Measurements from ENCODE around the gene HSPB6. TPM values are rescaled to one million over a fixed set of nuclear protein-coding genes. Genes with fewer than 3 reads are reported as not detected.

HSPB6 gene
- total RNA-seq, 1 donor from 2014 or later, result not detected

DNA sequence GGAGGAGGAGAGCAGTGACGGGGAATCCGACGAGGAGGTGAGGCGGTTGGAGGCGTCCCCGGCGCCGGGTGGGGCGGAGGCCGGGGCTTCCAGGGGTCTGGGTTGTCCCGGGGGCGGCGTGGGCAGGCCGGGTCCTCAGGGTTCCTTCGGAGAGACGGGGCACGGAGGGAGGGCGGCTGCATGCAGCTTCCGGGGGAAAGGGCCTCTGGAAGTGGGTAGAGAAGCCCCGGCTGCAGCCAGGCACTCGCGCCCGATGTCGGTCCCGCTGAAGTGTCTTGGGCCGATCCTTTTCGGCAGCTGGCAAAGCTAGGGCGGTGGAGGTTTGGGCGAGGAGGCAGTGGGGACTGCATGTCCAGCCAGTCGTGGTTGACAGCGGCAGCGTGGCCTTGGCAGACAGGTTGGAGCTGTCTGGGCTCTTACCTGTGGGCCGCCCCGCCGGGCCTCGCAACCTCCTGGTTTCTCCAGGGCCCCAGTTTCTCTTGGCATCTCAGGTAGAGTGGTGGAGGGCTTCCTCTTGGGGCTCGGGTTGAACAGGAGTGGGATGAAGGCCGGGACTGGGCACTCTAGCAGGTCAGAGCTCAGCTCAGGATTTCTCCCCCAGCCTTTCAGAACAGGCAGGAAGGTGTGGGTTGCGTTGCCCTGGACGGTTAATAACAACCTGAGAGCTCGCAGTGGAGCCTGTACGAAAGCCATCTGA lies 38.3 kb downstream of the HSPB6 start:
- intact Hi-C loops (cut with micrococcal nuclease), result loop anchor here (5.0 kb wide), 1 partner anchor 91 kb away; the partner anchor contains the start of gene RBM42

DNA sequence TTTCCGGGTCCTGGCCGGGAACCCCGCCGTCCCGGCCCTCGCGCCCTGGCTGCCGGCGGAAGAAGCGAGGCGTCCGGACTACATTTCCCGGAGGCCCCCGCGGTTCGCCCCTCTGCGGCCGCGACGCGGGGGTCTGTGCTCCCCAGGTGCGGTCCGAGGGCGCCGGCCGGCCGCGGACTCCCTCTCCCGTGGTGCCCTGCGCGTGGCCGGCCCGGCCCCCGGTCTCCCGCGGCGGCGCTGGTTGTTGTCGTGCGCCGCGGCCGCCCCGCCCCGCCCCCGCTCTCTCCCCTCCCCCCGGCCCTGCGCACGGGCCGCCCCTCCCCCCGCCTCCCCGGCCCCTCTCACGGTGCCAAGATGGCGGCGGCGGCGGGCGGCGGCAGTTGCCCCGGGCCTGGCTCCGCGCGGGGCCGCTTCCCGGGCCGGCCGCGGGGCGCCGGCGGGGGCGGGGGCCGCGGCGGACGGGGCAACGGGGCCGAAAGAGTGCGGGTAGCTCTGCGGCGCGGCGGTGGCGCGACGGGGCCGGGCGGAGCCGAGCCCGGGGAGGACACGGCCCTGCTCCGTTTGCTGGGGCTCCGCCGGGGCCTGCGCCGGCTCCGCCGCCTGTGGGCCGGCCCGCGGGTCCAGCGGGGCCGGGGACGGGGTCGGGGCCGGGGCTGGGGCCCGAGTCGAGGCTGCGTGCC lies 39.0 kb downstream of the HSPB6 start, which contains the start of gene KMT2B:
Gene KMT2B (plus strand): TSS at position 339 of the 680 bp plus-strand sequence. CDS start 16 bp downstream, at position 355.
- intact Hi-C loops (cut with micrococcal nuclease), result loop anchor here (1.0 to 5.0 kb wide), 18 partner anchors 16 to 397 kb away; partner anchors contain the start of genes ALKBH6, ARHGAP33, COX6B1 and HAUS5

- intact Hi-C loops (cut with micrococcal nuclease), result loop anchor here (1.0 to 5.0 kb wide), 18 partner anchors 15 to 398 kb away; partner anchors contain the start of genes ALKBH6, ARHGAP33, COX6B1 and HAUS5
Observed at GRCh38 chr19:35716801-35717664, 39.8 kb downstream of the HSPB6 start.

- intact Hi-C loops (cut with micrococcal nuclease), result loop anchor here (2.0 to 5.0 kb wide), 2 partner anchors 29 to 89 kb away; partner anchors contain the start of genes PSENEN, RBM42 and U2AF1L4
Observed at GRCh38 chr19:35715981-35716800, 40.6 kb downstream of the HSPB6 start.

GRCh38 chr19:35715355-35715809 lies 41.4 kb downstream of the HSPB6 start:
- intact Hi-C loops (cut with micrococcal nuclease), result loop anchor here (5.0 kb wide), 1 partner anchor 88 kb away; the partner anchor contains the start of gene RBM42

DNA sequence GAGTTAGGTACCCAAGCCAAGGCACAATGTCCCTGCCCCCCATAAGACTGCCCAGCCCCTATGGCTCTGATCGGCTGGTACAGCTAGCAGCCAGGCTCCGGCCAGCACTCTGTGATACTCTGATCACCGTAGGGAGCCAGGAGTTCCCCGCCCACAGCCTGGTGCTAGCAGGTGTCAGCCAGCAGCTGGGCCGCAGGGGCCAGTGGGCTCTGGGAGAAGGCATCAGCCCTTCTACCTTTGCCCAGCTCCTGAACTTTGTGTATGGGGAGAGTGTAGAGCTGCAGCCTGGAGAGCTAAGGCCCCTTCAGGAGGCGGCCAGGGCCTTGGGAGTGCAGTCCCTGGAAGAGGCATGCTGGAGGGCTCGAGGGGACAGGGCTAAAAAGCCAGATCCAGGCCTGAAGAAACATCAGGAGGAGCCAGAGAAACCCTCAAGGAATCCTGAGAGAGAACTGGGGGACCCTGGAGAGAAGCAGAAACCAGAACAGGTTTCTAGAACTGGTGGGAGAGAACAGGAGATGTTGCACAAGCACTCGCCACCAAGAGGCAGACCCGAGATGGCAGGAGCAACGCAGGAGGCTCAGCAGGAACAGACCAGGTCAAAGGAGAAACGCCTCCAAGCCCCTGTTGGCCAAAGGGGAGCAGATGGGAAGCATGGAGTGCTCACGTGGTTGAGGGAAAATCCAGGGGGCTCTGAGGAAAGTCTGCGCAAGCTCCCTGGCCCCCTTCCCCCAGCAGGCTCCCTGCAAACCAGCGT lies 42.1 kb downstream of the HSPB6 start:
- intact Hi-C loops (cut with micrococcal nuclease), result loop anchor here (5.0 kb wide), 2 partner anchors 87 to 502 kb away; partner anchors contain the start of gene RBM42

- intact Hi-C loops (cut with micrococcal nuclease), result loop anchor here (1.0 to 5.0 kb wide), 4 partner anchors 12 to 502 kb away; partner anchors contain the start of genes COX6B1, THAP8 and WDR62
Observed at GRCh38 chr19:35713904-35714495, 42.8 kb downstream of the HSPB6 start.

GRCh38 chr19:35713506-35713850 lies 43.4 kb downstream of the HSPB6 start:
- intact Hi-C loops (cut with micrococcal nuclease), result loop anchor here (1.0 to 5.0 kb wide), 4 partner anchors 11 to 501 kb away; partner anchors contain the start of genes COX6B1, THAP8 and WDR62

GRCh38 chr19:35712567-35713505 lies 44.0 kb downstream of the HSPB6 start:
- intact Hi-C loops (cut with micrococcal nuclease), result loop anchor here (1.0 to 5.0 kb wide), 4 partner anchors 11 to 501 kb away; partner anchors contain the start of genes COX6B1, THAP8 and WDR62

DNA sequence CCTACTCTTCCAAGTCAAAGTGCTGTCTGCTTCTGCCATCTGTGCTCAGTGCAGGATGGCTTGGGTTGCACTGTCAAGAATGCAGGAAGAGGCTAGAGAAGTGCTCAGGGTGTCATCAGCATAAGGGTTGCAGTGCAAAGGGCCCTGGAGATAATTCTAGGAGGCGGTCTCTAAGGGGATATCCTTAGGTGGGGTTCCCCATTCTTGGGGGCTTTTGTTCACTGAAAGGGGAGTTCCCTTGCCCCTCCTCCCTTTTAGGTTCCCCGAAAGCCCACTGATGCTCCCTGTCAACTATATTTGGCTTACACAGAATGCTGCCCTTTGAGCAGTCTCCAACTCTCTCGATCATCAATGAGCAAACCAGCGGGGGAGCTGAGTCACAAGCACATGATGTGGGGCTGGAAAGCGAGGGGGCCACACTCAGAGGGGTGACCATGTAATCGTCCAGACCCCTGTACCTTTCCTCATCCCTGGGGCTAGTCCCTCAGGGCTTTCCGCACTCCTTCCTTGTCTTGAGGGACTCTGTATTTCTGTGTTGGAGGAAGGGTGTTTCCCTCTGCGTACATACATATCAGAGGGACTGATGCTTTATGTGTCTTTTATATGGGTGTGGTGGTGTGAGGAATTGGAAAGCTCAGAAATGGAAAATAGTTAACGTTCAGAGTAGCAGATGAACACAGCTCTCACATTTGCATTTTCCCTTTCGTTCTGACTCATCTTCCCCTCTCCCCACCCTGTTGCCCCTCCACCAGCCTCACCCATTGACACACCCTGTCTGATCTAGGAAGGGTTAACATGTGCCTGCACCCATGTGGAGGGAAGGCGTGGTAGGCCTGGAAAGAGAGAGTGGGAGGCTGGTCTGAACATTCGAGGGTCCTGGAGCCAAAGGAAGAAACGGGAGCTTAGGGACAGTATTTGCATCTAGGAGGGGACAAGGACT lies 45.8 kb downstream of the HSPB6 start:
- intact Hi-C loops (cut with micrococcal nuclease), result loop anchor here (5.0 kb wide), 1 partner anchor 499 kb away; no protein-coding TSS in a partner anchor

DNA sequence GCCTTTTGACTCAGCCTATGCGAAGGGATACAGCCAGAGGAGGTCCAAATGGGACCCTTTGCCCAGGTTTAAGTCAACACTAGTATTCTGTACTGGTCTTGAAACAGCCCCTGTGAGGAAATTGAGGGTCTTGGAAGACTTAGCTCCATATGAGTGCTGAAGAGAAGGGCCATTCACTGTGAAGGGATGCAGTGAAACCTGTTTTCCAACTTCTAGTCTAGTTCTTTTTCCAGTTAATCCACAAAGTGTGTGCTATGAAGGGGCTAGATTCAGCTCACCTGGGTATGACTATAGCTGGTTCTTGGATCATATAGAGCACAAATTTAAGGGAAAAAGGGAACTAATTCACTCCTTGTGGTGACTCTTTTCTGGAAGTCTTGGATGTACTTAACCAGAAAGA lies 48.4 kb downstream of the HSPB6 start:
- intact Hi-C loops (cut with micrococcal nuclease), result no loop called here

Other genes starting within 250 kb of the HSPB6 start
- not detected in 2 replicates for gene DMKN, start 243.4 kb downstream of the HSPB6 start, total RNA-seq
- not detected in 2 replicates for gene SBSN, start 228.7 kb downstream of the HSPB6 start, total RNA-seq
- not detected in 2 replicates for gene GAPDHS, start 223.6 kb downstream of the HSPB6 start, total RNA-seq
- 55.0 and 60.2 TPM in 2 replicates for gene TMEM147, start 211.4 kb downstream of the HSPB6 start, total RNA-seq
- not detected in 2 replicates for gene ATP4A, start 193.4 kb downstream of the HSPB6 start, total RNA-seq
- not detected in 2 replicates for gene PMIS2, start 170.9 kb downstream of the HSPB6 start, total RNA-seq
- gene HAUS5, start 144.3 kb downstream of the HSPB6 start, total RNA-seq, result 39.7 and 41.3 TPM in 2 replicates
- gene RBM42, start 128.0 kb downstream of the HSPB6 start, total RNA-seq, result 112 and 114 TPM in 2 replicates
- gene ETV2, start 115.3 kb downstream of the HSPB6 start, total RNA-seq, result 0.59 TPM in 1 of 2 replicates, not detected in the other
- 450 and 452 TPM in 2 replicates for gene COX6B1, start 108.7 kb downstream of the HSPB6 start, total RNA-seq
- gene UPK1A, start 90.5 kb downstream of the HSPB6 start, total RNA-seq, result 0.27 and 0.56 TPM in 2 replicates
- gene ZBTB32, start 52.5 kb downstream of the HSPB6 start, total RNA-seq, result 54.9 and 59.2 TPM in 2 replicates
- 64.0 and 72.8 TPM in 2 replicates for gene KMT2B, start 39.0 kb downstream of the HSPB6 start, total RNA-seq
- gene IGFLR1, start 14.6 kb downstream of the HSPB6 start, total RNA-seq, result 88.5 and 88.8 TPM in 2 replicates
- 33.7 and 35.2 TPM in 2 replicates for gene U2AF1L4, start 11.6 kb downstream of the HSPB6 start, total RNA-seq
- 55.7 and 63.1 TPM in 2 replicates for gene PSENEN, start 11.4 kb downstream of the HSPB6 start, total RNA-seq
- 15.0 and 15.5 TPM in 2 replicates for gene LIN37, start 8.5 kb downstream of the HSPB6 start, total RNA-seq
- gene PROSER3, start 1.1 kb upstream of the HSPB6 start, total RNA-seq, result 51.4 and 55.9 TPM in 2 replicates
- 43.7 and 55.9 TPM in 2 replicates for gene ARHGAP33, start 18.5 kb upstream of the HSPB6 start, total RNA-seq
- gene PRODH2, start 55.8 kb upstream of the HSPB6 start, total RNA-seq, result not detected in 2 replicates
- not detected in 2 replicates for gene NPHS1, start 95.5 kb upstream of the HSPB6 start, total RNA-seq
- 3.0 and 3.3 TPM in 2 replicates for gene KIRREL2, start 99.9 kb upstream of the HSPB6 start, total RNA-seq
- gene APLP1, start 111.5 kb upstream of the HSPB6 start, total RNA-seq, result 1.7 and 3.6 TPM in 2 replicates
- gene NFKBID, start 143.5 kb upstream of the HSPB6 start, total RNA-seq, result 54.0 and 63.1 TPM in 2 replicates
- gene HCST, start 145.5 kb upstream of the HSPB6 start, total RNA-seq, result 101 and 108 TPM in 2 replicates
- gene TYROBP, start 151.3 kb upstream of the HSPB6 start, total RNA-seq, result not detected in 2 replicates
- 13.1 and 14.7 TPM in 2 replicates for gene LRFN3, start 179.3 kb upstream of the HSPB6 start, total RNA-seq
- 16.8 and 17.4 TPM in 2 replicates for gene SDHAF1, start 238.2 kb upstream of the HSPB6 start, total RNA-seq

Measured in T-helper 1 cell treated with Interleukin-12 subunit alpha and Interleukin-12 subunit beta and Interleukin-4 antibody, amounts not matched to agents 30 ng/mL and 1 ng/mL, for 36 hours (primary cell).